IgD-negative memory B cell (primary cell): ENCODE data around the gene USP7. TPM values are rescaled to one million over a fixed set of nuclear protein-coding genes. Genes with fewer than 3 reads are reported as not detected.

ENCODE experiments used
- H3K27ac Mint-ChIP-seq, 3 donors: one replicate each; pipeline ENCODE4 v1.8.0; 2020 to 2022; ENCODE audit warnings: mild to moderate bottlenecking in 3 of 3, mixed read lengths in 3 of 3, moderate library complexity in 1 of 3
- H3K27me3 Mint-ChIP-seq: one replicate; pipeline ENCODE4 v1.8.0; 2021; ENCODE audit warnings: mixed read lengths
- H3K36me3 Mint-ChIP-seq: one replicate; pipeline ENCODE4 v1.8.0; 2020; ENCODE audit warnings: mild to moderate bottlenecking, mixed read lengths
- H3K4me1 Mint-ChIP-seq, 3 donors: one replicate each; pipeline ENCODE4 v1.8.0; 2020 to 2022; ENCODE audit warnings: mixed read lengths in 3 of 3, mild to moderate bottlenecking in 1 of 3
- H3K4me3 Mint-ChIP-seq, 4 donors: one replicate each; pipeline ENCODE4 v1.8.0; 2020 to 2022; ENCODE audit warnings: mild to moderate bottlenecking in 4 of 4, mixed read lengths in 4 of 4, moderate library complexity in 3 of 4
- H3K9me3 Mint-ChIP-seq, 3 donors: one replicate each; pipeline ENCODE4 v1.8.0; 2020 to 2021; ENCODE audit warnings: mixed read lengths in 3 of 3, mild to moderate bottlenecking in 1 of 3
- polyA plus RNA-seq: library from polyadenylated mRNA; unstranded; fragments of 300-500 nt; fragmentation: Illumina TruSeq; gene quantifications from one replicate; pipeline ENCODE4 v1.2.3, GENCODE V29; 2021

The USP7 gene
- polyA plus RNA-seq, 1 donor from 2014 or later: 9.4 TPM

DNA sequence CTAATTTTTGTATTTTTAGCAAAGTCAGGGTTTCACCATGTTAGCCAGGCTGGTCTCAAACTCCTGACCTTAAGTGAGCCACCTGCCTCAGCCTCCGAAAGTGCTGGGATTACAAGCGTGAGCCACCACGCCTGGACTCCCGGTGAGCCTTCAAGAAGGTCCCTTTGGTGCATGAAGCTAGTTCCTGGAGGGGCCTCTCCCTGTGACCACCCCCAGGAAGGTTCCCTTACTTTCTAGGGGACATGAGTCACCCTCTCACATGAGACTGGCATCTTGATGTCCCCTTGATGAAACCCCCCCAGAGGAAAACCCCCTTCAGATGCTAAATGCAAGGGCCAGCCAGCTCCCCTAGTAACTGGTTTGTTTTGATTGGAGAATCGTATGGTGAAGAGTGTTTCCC is 107.7 kb downstream of the USP7 start:
- Mint-ChIP-seq H3K27ac (no peak overlapping the region), H3K9me3 (no peaks in the 10 kb centered on the region), H3K27me3 (no peaks in the 10 kb centered on the region), H3K4me1 (peaks cover 4 to 10% (median 8%) of the 10 kb centered on the region in 3 donors), H3K36me3 (peaks cover 4% of the 10 kb centered on the region), H3K4me3 (peak overlapping the region in 1 of 4 donors; percentile 54)

DNA sequence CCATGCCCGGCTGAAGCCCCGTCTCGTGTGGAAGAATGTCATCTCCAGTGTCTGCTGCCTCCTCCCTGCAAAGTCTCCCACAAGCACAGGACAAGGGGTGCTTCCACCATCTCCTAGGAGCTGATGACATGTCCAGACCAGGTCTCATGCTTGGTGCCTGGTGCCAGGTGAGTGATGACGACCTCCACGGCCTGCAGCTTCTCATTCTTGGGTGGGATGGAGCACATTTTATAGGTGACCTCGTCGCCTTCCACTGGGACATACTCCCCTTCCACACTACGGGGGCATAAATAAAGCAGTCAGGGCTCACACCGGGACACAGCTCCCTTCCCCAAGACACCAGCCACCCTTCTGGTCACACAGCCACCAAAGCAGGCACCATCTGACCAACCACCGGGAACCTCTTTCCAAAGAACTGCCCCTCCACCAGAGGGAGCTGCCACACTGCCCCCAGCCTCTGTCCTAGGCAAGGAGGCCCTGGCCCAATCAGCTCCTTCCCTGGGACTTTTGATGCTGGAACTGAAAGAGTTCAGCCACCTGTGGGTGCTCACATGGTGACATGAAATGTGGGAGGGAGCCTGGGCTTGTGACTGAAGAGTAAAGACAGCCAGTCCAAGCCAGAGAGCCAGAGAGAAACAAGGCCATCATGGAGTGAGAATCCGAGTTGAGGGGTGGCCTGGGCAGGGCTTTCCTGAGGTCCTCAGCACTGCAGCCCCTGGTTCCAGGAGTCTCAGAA is 108.5 kb downstream of the USP7 start:
- H3K27ac Mint-ChIP-seq: peak overlapping the region in 1 of 3 donors; percentile 67
- H3K27me3 Mint-ChIP-seq: no peaks in the 10 kb centered on the region
- H3K4me3 Mint-ChIP-seq: peak overlapping the region in 1 of 4 donors; percentile 4
- H3K9me3 Mint-ChIP-seq: no peaks in the 10 kb centered on the region
- peaks cover 4 to 17% (median 8%) of the 10 kb centered on the region in 3 donors for H3K4me1 Mint-ChIP-seq
- peaks cover 4% of the 10 kb centered on the region for H3K36me3 Mint-ChIP-seq

DNA sequence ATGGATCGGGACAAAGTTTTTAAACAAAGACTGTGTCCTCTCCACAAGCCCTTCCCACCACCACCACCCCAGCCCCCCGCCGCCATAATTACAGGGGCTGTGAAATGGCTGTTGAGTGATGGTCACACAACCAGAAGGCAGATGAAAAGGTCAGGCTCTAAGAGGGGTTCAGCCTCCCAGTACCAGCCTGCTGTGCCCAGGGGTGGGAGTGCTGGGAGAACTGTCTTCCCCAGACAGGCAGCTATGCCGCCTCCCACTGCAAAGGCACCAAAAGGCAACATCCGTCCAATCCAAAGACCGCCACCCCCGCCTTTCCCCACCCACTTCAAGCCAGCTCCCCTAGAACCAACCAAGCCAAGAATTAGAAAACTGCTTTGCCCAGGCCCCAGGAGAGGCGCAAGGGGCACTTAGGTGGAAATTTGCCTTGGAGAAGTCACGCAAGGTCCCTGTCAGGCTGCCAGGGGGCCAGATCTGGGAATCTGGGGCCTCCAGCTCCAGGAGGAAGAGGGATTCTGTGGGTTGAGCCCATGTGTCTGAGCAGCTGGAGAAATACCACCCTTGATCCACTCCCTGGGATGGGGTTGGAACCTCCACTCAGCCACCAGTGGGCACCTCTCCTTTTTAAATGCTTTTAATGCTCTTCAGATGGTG is 109.3 kb downstream of the USP7 start:
- H3K36me3 Mint-ChIP-seq: peaks cover 4% of the 10 kb centered on the region
- H3K27me3 Mint-ChIP-seq: no peaks in the 10 kb centered on the region
- no peak overlapping the region for H3K4me3 Mint-ChIP-seq
- H3K9me3 Mint-ChIP-seq: no peaks in the 10 kb centered on the region
- H3K4me1 Mint-ChIP-seq: peaks cover 4 to 22% (median 12%) of the 10 kb centered on the region in 3 donors
- H3K27ac Mint-ChIP-seq: no peak overlapping the region

DNA sequence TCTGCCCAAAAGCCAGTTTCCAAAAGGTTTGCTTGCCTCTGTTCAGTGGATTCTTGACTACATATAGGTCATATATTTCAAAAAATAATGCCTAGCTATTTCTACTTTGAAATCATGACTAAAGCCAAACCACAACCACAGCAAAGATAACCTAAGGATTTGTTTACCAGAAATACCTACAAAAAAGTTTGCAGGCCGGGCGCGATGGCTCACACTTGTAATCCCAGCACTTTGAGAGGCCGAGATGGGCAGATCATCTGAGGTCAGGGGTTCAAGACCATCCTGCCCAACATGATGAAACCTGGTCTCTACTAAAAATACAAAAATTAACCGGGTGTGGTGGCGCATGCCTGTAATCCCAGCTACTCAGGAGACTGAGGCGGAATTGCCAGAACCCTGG is 110.1 kb downstream of the USP7 start:
- Mint-ChIP-seq H3K9me3 (no peaks in the 10 kb centered on the region), H3K36me3 (peaks cover 8% of the 10 kb centered on the region), H3K27ac (no peak overlapping the region), H3K4me1 (peaks cover 4 to 22% (median 11%) of the 10 kb centered on the region in 3 donors), H3K27me3 (no peaks in the 10 kb centered on the region), H3K4me3 (no peak overlapping the region)

DNA sequence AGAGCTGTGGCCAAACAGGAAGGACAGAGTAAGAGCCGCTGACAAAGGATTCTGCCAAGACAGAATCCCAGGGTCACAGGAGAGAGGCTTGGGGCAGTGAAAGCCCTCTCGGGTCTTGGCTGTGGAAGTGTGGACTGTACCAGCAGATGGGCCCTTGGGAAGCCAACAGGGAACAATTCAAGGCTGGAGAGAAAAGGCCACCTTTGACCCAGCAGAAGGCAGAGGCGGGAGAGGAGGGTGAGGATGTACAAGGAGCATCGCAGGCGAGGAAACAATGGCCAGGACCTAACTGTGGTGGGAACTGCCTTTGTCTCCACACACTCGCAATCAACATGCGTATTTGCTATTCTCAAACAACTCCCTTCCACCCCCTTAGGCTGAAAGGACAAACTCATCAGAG is 110.6 kb downstream of the USP7 start:
- no peaks in the 10 kb centered on the region for H3K27me3 Mint-ChIP-seq
- H3K4me3 Mint-ChIP-seq: peak overlapping the region in 1 of 4 donors; percentile 9
- no peaks in the 10 kb centered on the region for H3K9me3 Mint-ChIP-seq
- H3K36me3 Mint-ChIP-seq: peaks cover 8% of the 10 kb centered on the region
- peaks cover 4 to 22% (median 10%) of the 10 kb centered on the region in 3 donors for H3K4me1 Mint-ChIP-seq
- H3K27ac Mint-ChIP-seq: no peak overlapping the region

DNA sequence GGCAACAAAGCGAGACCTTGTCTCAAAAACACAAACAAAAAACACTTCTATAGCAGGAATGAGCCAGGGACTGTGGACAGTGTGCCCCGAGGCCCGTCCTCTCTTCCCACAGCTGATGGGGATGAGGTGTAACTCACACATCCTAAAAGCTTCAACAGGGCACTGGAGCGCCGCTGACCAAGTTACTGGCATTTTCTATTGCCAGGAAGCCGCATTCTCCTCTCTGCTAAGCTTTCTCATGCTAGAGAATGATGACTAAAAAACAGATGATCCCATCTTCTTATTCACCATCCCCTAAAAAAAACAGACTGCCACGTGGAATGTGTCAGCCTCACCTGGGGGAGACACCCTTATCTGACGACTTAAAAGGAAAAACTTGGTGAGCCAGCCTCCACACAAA is 111.2 kb downstream of the USP7 start:
- Mint-ChIP-seq H3K36me3 (peaks cover 8% of the 10 kb centered on the region), H3K4me1 (peaks cover 4 to 22% (median 10%) of the 10 kb centered on the region in 3 donors), H3K27ac (no peak overlapping the region), H3K27me3 (no peaks in the 10 kb centered on the region), H3K4me3 (no peak overlapping the region), H3K9me3 (no peaks in the 10 kb centered on the region)

DNA sequence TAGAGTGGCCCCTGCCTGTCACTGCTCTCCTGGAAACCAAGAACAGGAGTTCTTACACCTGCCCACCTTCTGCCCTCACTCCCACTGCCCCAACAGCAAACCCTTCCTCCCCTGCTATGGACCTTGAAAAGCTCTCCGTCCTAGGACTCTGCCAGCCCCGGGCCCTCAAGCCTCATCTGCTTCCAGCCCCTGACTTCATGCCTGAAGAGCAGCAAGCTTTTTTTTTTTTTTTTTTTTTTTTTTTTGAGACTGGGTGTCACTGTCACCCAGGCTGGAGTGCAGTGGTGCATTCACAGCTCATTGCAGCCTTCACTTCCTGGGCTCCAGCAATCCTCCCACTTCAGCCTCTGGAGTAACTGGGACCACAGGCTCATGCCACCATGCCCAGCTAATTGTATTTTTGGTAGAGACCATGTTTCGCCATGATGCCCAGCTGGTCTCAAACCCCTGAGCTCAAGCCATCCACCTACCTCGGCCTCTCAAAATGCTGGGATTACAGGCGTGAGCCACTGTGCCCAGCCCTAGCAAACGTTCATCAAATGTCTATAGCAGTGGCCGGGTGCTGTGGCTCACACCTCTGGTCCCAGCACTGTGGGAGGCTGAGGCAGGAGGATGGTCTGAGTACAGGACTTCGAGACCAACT is 111.8 kb downstream of the USP7 start:
- Mint-ChIP-seq H3K4me3 (peak overlapping the region in 1 of 4 donors; percentile 57), H3K4me1 (peaks cover 4 to 20% (median 7%) of the 10 kb centered on the region in 3 donors), H3K27me3 (no peaks in the 10 kb centered on the region), H3K9me3 (no peaks in the 10 kb centered on the region), H3K36me3 (peaks cover 6% of the 10 kb centered on the region), H3K27ac (peak overlapping the region in 2 of 3 donors; percentile 23 to 72)

DNA sequence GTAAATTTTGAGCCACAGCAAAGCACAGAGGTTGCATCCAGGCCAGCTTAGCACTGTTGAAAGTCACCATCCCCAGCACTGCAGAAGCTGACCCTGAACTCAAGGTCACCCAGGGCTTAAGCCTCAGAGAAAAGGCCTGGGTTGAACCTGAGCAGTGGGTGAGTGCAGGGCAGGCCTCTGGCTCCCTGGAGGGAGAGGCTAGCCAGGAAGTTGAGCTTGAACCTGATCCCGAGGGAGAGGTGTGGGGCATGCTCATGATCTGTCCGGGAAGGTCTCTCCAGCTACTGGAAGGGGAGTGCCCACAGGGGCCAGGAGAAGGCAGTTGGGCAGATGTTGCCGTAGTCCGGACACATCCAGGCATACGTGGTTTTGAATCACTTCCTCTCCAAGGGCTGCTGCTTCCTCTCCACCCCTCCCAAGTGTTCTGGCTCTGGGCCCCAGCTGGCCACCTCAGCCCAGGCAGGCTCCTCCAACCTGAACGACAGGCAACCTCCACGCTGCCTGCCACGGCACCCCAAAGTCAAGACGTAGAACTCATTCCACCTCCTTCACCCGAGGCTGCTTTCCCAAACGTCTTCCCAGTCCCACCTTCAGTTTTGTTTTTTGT is 113.3 kb downstream of the USP7 start:
- H3K36me3 Mint-ChIP-seq: peaks cover 5% of the 10 kb centered on the region
- H3K27me3 Mint-ChIP-seq: no peaks in the 10 kb centered on the region
- no peaks in the 10 kb centered on the region for H3K9me3 Mint-ChIP-seq
- H3K4me3 Mint-ChIP-seq: peak overlapping the region in 1 of 4 donors; percentile 65
- peaks cover 3 to 15% (median 4%) of the 10 kb centered on the region in 3 donors for H3K4me1 Mint-ChIP-seq
- H3K27ac Mint-ChIP-seq: peak overlapping the region in 2 of 3 donors; percentile 76 to 78

DNA sequence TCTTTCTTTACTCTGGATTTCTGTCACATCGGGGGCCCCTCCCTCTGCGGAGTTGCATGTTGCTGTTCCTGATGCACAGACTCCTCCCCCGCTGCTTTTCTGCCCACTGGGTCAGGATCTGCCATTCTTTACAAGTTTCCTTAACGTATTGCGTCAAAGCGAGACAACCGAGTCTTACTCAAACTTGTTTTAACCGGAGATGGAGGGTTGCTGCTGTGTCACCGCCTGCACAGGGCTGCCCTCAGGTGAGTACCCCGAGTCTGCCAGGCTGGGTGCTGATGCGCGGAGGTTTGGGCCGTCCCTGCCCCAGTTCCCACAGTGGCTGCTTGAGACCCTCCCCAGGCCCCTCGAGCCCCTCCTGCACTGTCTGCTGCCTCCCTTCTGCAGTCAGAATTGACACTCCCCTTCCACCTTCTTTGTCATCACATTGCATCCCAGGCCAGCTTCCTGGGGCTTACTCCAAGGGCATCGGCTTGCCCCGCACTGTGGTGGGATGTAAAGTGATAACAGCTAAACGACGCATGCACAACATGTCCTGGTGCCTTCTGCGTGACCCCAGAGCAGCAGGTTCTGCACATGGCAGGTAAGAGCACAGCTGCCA is 114.2 kb downstream of the USP7 start:
- Mint-ChIP-seq H3K36me3 (peaks cover 3% of the 10 kb centered on the region), H3K27me3 (no peaks in the 10 kb centered on the region), H3K27ac (peak overlapping the region in 1 of 3 donors; percentile 71), H3K4me3 (no peak overlapping the region), H3K4me1 (peaks cover 7 to 15% (median 11%) of the 10 kb centered on the region in 3 donors), H3K9me3 (no peaks in the 10 kb centered on the region)

DNA sequence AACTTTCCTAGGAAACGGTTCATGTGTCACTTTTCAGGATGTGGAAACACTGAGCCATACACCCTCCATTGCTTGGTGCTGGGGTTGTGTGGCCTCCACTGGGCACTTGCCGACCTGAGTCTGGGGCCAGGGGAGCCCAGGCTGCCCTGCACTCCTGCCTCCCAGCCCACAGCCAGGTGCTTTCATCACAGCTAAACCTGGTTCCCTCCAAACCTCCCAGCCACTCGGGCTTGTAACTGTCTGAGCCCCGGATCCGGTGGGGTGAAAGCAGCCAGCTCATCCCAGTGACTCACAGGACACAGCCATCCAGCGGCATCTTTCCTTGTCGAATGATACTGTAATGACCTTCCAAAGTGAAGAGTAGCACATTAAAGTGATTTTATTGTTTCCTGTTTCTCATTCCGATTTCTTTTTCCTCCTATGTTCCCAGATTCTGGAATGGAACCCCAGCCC is 114.7 kb downstream of the USP7 start:
- peaks cover 7 to 16% (median 11%) of the 10 kb centered on the region in 3 donors for H3K4me1 Mint-ChIP-seq
- H3K27ac Mint-ChIP-seq: peak overlapping the region in 2 of 3 donors; percentile 7 to 71
- H3K36me3 Mint-ChIP-seq: peaks cover 3% of the 10 kb centered on the region
- no peaks in the 10 kb centered on the region for H3K9me3 Mint-ChIP-seq
- no peaks in the 10 kb centered on the region for H3K27me3 Mint-ChIP-seq
- H3K4me3 Mint-ChIP-seq: no peak overlapping the region

DNA sequence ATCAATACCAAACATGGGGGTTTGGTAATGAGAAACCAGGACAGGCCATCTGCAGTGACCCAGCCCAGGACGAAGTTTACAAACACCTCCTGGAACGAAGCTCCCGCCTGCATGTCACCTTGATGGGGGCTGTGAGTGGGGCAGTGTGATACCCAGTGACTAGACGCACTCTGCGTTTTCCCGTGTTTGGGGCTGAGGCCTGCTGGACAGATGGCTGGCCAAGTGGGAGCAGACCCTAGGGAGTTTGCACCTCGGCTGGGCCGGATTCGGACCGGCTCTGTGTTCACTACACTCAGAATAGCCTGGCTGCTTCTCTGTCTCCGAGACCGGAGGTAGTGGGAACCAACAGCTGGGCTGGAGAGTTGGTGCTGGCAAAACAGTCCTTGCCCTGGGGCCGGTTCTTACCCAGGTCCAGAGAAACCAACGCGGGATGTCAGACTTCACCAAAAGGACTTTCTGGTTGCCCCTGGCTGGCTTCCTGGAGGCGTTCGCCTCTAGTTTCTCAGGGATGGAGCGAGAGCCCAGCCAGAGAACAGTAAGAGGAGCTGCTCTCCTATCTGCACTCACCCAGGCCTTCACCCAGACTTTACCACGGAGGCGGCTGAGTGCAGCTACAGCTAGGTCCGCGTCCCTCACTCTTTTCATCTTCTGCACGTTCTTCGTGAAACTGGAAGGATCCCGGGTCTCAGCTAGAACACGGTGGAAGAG is 115.3 kb downstream of the USP7 start:
- H3K27me3 Mint-ChIP-seq: no peaks in the 10 kb centered on the region
- no peaks in the 10 kb centered on the region for H3K9me3 Mint-ChIP-seq
- H3K36me3 Mint-ChIP-seq: peaks cover 3% of the 10 kb centered on the region
- H3K4me1 Mint-ChIP-seq: peaks cover 9 to 18% (median 11%) of the 10 kb centered on the region in 3 donors
- no peak overlapping the region for H3K4me3 Mint-ChIP-seq
- H3K27ac Mint-ChIP-seq: peak overlapping the region in 2 of 3 donors; percentile 7 to 67

DNA sequence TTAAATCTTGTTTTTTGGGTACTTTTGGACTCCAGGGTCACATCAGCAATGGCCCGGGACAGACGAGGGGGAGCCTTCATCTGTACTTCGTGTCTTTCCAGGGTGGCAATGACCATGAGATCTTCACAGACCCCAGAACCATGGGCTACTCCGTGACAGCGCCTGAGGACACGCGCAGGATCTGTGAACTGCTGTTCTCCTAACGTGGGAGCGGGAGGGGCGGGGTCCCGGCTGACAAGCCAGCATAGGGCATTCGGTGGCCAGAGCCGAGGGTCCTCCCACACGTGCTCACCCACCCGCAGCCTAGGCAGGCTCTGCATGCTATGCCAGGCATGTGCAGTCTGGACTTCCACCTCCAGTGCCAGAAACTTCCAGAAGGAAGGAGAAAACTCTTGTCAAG is 116.1 kb downstream of the USP7 start:
- H3K27me3 Mint-ChIP-seq: no peaks in the 10 kb centered on the region
- no peak overlapping the region for H3K4me3 Mint-ChIP-seq
- H3K27ac Mint-ChIP-seq: no peak overlapping the region
- H3K36me3 Mint-ChIP-seq: peaks cover 3% of the 10 kb centered on the region
- H3K4me1 Mint-ChIP-seq: peaks cover 9 to 18% (median 11%) of the 10 kb centered on the region in 3 donors
- no peaks in the 10 kb centered on the region for H3K9me3 Mint-ChIP-seq

DNA sequence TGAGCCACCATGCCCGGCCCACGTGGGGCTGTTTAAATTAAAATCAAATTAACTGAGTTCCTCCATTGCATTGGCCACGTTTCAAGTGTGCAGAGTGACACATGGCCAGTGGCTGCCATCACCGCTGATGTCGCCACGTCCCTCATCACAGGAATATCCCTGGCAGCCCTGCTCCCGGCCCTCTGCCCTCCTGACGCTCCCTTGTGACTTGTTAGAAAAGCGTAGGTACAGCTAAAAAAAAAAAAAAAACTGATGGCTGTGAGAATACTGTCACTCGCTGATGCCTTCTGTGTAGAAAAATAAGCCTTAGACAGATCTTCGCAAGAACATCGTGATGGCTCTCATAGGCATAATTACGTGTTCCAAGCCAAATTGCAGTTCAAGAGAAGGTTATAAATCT is 116.6 kb downstream of the USP7 start:
- Mint-ChIP-seq H3K9me3 (no peaks in the 10 kb centered on the region), H3K4me1 (peaks cover 9 to 18% (median 11%) of the 10 kb centered on the region in 3 donors), H3K27me3 (no peaks in the 10 kb centered on the region), H3K27ac (peak overlapping the region in 1 of 3 donors; percentile 57), H3K36me3 (peaks cover 5% of the 10 kb centered on the region), H3K4me3 (no peak overlapping the region)

DNA sequence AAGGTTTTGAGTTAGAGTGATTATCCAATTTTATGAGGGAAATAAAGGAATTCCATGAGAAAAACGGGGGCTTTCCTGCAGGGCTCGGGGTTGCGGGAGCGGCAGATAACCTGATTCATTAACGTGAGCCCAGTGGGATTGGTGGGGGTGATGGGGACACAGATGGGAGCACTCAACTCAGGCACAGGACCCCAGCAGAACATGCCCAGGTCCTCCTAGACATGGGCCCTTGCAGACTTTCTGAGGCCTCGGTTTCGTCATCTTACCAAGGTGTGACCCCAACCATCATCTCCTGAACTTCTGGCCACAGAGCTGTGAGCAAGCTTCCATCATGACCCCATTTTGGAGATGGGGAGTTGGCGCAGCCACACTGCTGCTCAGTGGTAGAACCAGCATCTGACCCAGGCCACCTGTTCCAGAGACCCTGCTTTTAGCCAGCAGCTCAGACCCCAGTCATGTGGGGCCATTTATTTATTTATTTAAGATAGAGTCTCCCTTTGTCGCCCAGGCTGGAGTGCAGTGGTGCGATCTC is 117.2 kb downstream of the USP7 start:
- no peaks in the 10 kb centered on the region for H3K27me3 Mint-ChIP-seq
- peaks cover 5% of the 10 kb centered on the region for H3K36me3 Mint-ChIP-seq
- H3K27ac Mint-ChIP-seq: no peak overlapping the region
- peaks cover 10 to 17% (median 13%) of the 10 kb centered on the region in 3 donors for H3K4me1 Mint-ChIP-seq
- no peak overlapping the region for H3K4me3 Mint-ChIP-seq
- no peaks in the 10 kb centered on the region for H3K9me3 Mint-ChIP-seq
